HEK293 (cell line): ENCODE results near the gene DEFB123.

Source experiments
- CTCF ChIA-PET: fragments of 350-600 bp; formaldehyde crosslinking; extraction: SDS; loops from one replicate; lab custom pipeline; 2021; ENCODE audit warnings: antibody characterized with exemption; lab: Yijun Ruan, JAX
- POLR2A ChIA-PET: fragments of 300-600 bp; formaldehyde crosslinking; extraction: SDS; loops from one replicate; lab custom pipeline; 2020; ENCODE audit warnings: antibody characterized with exemption, inconsistent platforms; lab: Yijun Ruan, JAX
- H3K27ac ChIP-seq: fragments of 200-500 bp; sonication (Bioruptor generic); 2 replicates; pipeline ENCODE4 v1.5.1; 2014; ENCODE audit warnings: low read depth, low read length, control low read depth, inconsistent platforms; ENCODE audit errors: extremely low read depth
- H3K36me3 ChIP-seq, 2 experiments: fragments of 200-500 bp in 1 of 2; sonication (Bioruptor generic) in 1 of 2; 1 replicate in 1 of 2; 2 replicates in 1 of 2; pipeline ENCODE4 v1.5.1; 2014 to 2017; ENCODE audit warnings: inconsistent platforms in 2 of 2, low read length in 2 of 2; ENCODE audit not compliant: control insufficient read depth in 2 of 2, insufficient read depth in 1 of 2
- H3K4me1 ChIP-seq: fragments of 200-500 bp; sonication (Bioruptor generic); 2 replicates; pipeline ENCODE4 v1.5.1; 2014; ENCODE audit warnings: mild to moderate bottlenecking, low read length, inconsistent platforms; ENCODE audit not compliant: control insufficient read depth, insufficient read depth
- H3K4me3 ChIP-seq: 2 replicates; pipeline ENCODE4 v1.5.1; 2011; ENCODE audit warnings: low read depth, mild to moderate bottlenecking, control low read depth, low read length, moderate library complexity
- H3K9me3 ChIP-seq: fragments of 200-500 bp; sonication (Bioruptor generic); 2 replicates; pipeline ENCODE4 v1.5.1; 2014; ENCODE audit warnings: low read depth, low read length, inconsistent platforms; ENCODE audit not compliant: control insufficient read depth, insufficient read depth
- HOXD13 ChIP-seq: sonication (generic); formaldehyde crosslinking; IDR thresholded peaks from 2 replicates; pipeline ENCODE4 v1.8.0; 2022; ENCODE audit warnings: missing genetic modification reagents, borderline replicate concordance
- MZF1 ChIP-seq: fragments of 450-650 bp; formaldehyde crosslinking; IDR thresholded peaks from 2 replicates; pipeline ENCODE4 v1.5.1; 2017; ENCODE audit warnings: missing biosample characterization, missing genetic modification characterization, borderline replicate concordance
- PRDM4 ChIP-seq: fragments of 450-650 bp; formaldehyde crosslinking; IDR thresholded peaks from 2 replicates; pipeline ENCODE4 v1.5.1; 2017; ENCODE audit warnings: missing biosample characterization, missing genetic modification characterization
- SALL2 ChIP-seq: fragments of 450-650 bp; formaldehyde crosslinking; IDR thresholded peaks from 2 replicates; pipeline ENCODE4 v1.5.0; 2017; ENCODE audit warnings: missing biosample characterization, mild to moderate bottlenecking, missing genetic modification characterization, borderline replicate concordance
- SP3 ChIP-seq: fragments of 450-650 bp; formaldehyde crosslinking; IDR thresholded peaks from 2 replicates; pipeline ENCODE4 v1.5.1; 2016; ENCODE audit warnings: missing biosample characterization, missing genetic modification characterization
- ZBTB17 ChIP-seq: fragments of 450-650 bp; formaldehyde crosslinking; IDR thresholded peaks from 2 replicates; pipeline ENCODE4 v1.5.1; 2016; ENCODE audit warnings: missing biosample characterization, missing genetic modification characterization
- ZBTB8A ChIP-seq: fragments of 450-650 bp; formaldehyde crosslinking; IDR thresholded peaks from 2 replicates; pipeline ENCODE4 v1.5.1; 2016; ENCODE audit warnings: missing biosample characterization, missing genetic modification characterization
- ZIC2 ChIP-seq: fragments of 450-650 bp; formaldehyde crosslinking; IDR thresholded peaks from 2 replicates; pipeline ENCODE4 v1.5.1; 2016; ENCODE audit warnings: missing biosample characterization, missing genetic modification characterization
- ZNF138 ChIP-seq: fragments of 450-650 bp; formaldehyde crosslinking; IDR thresholded peaks from 2 replicates; pipeline ENCODE4 v1.5.1; 2016; ENCODE audit warnings: missing biosample characterization, missing genetic modification characterization, borderline replicate concordance
- ZNF211 ChIP-seq: fragments of 450-650 bp; formaldehyde crosslinking; IDR thresholded peaks from 2 replicates; pipeline ENCODE4 v1.5.1; 2016; ENCODE audit warnings: low read depth, missing biosample characterization, missing genetic modification characterization
- ZNF510 ChIP-seq: fragments of 450-650 bp; formaldehyde crosslinking; IDR thresholded peaks from 2 replicates; pipeline ENCODE4 v1.5.1; 2018; ENCODE audit warnings: mild to moderate bottlenecking, missing genetic modification characterization, missing biosample characterization; ENCODE audit not compliant: insufficient replicate concordance
- ZNF529 ChIP-seq: fragments of 450-650 bp; formaldehyde crosslinking; IDR thresholded peaks from 2 replicates; pipeline ENCODE4 v1.5.1; 2017; ENCODE audit warnings: missing genetic modification characterization, missing biosample characterization; ENCODE audit not compliant: insufficient replicate concordance
- ZNF610 ChIP-seq: fragments of 450-650 bp; formaldehyde crosslinking; IDR thresholded peaks from 2 replicates; pipeline ENCODE4 v1.5.1; 2016; ENCODE audit warnings: missing biosample characterization, missing genetic modification characterization, borderline replicate concordance
- ZNF658 ChIP-seq: fragments of 450-650 bp; formaldehyde crosslinking; IDR thresholded peaks from 2 replicates; pipeline ENCODE4; 2016; ENCODE audit warnings: missing biosample characterization, missing genetic modification characterization
- ZNF677 ChIP-seq: fragments of 450-650 bp; IDR thresholded peaks from 2 replicates; pipeline ENCODE4 v1.5.0; 2018; ENCODE audit warnings: missing biosample characterization, mild to moderate bottlenecking, missing genetic modification characterization, moderate library complexity
- TF ChIP-seq, protein P1 (sequence below): fragments of 450-650 bp; formaldehyde crosslinking; IDR thresholded peaks from 2 replicates; pipeline ENCODE4 v1.5.1; 2016; ENCODE audit warnings: missing biosample characterization, missing genetic modification characterization
- TF ChIP-seq, protein P2 (sequence below): fragments of 450-650 bp; formaldehyde crosslinking; IDR thresholded peaks from 2 replicates; pipeline ENCODE4 v1.5.1; 2016; ENCODE audit warnings: missing biosample characterization, missing genetic modification characterization

DEFB123 gene

DNA sequence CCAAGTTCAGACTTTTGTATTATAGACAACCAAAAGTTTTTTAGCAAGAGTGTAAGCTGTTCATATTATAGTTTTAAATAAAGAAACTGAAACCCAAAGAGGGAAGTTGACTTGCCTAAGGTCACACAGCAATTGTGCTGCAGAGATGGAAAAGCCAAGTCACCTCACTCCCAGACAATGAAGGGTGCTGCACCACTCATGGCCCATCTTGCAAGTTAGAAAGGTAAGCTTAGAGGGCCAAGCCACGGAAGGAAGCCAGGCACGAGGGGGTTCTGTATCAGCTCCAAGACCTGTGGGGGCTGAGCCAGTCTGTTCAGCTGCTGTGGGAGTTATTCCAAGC lies 33.6 kb downstream of the DEFB123 start (continued):
- TF ChIP-seq MZF1 (tag by site-specific recombination) (no peak), HOXD13 (CRISPR knock-in tag) (no peak), ZNF211 (tag by site-specific recombination) (no peak)

DNA sequence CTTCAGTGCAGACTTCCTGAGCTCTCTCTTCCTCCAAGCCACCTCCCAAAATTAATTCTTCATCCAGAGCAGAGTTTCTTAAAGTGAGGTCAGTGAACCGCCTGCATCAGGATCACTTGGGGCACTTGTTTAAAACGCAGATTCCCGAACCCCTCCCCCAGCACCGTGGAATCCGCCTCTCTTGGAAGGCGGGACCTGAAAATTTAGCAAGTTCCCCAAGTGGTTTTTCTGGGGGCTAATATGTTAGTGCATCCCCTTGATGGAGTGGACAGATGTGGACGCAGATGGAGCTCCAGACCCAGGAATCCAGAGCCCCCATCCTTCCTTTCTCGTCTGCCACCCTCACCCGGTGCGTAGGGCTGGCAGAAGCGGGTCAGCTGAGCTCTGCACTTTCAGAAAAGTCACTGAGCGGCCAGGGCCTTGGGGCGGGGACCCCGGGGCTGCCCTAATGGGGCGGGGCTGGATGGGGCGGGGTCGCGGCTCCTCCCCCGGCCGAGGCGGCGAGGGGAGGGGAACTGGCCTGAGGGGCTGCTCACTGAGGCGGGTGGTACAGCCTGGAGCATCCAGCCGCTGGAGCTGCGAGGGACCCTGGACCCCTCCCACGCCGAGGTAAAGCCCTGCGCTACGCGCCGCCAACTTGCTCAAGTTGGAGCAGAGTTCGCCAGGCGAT lies 34.5 kb downstream of the DEFB123 start, which contains the start of the genes DEFB124 and REM1:
DEFB124 (minus strand) TSS at position 370 of the 670 bp plus-strand sequence. CDS start 2,114 bp downstream, outside the sequence.
REM1 (plus strand) TSS at position 531 of the 670 bp plus-strand sequence. CDS start 1,158 bp downstream, outside the sequence.
- no peaks in the 10 kb centered on the region for H3K4me1 ChIP-seq
- H3K27ac ChIP-seq, result no peak within 1 kb of the TSS
- peak within 1 kb of the TSS; percentile 5 for H3K4me3 ChIP-seq
- no peaks in the 10 kb centered on the region for H3K9me3 ChIP-seq
- POLR2A ChIA-PET, result no interaction called here
- H3K36me3 ChIP-seq, result no peaks in the 10 kb centered on the region
- TF ChIP-seq ZNF658 (tag by site-specific recombination) (no peak), ZBTB8A (no peak), SALL2 (tag by site-specific recombination) (no peak), ZNF529 (no peak), ZNF138 (tag by site-specific recombination) (no peak), ZNF677 (tag by site-specific recombination) (no peak)
- TF ChIP-seq, protein P1, sequence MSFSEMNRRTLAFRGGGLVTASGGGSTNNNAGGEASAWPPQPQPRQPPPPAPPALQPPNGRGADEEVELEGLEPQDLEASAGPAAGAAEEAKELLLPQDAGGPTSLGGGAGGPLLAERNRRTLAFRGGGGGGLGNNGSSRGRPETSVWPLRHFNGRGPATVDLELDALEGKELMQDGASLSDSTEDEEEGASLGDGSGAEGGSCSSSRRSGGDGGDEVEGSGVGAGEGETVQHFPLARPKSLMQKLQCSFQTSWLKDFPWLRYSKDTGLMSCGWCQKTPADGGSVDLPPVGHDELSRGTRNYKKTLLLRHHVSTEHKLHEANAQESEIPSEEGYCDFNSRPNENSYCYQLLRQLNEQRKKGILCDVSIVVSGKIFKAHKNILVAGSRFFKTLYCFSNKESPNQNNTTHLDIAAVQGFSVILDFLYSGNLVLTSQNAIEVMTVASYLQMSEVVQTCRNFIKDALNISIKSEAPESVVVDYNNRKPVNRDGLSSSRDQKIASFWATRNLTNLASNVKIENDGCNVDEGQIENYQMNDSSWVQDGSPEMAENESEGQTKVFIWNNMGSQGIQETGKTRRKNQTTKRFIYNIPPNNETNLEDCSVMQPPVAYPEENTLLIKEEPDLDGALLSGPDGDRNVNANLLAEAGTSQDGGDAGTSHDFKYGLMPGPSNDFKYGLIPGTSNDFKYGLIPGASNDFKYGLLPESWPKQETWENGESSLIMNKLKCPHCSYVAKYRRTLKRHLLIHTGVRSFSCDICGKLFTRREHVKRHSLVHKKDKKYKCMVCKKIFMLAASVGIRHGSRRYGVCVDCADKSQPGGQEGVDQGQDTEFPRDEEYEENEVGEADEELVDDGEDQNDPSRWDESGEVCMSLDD, result no peak
- CTCF ChIA-PET, result interaction anchor here (0.7 to 1.2 kb wide), 3 partner anchors 11 to 158 kb away, joined by 3 to 5 read pairs (median 3); no protein-coding TSS in a partner anchor

DNA sequence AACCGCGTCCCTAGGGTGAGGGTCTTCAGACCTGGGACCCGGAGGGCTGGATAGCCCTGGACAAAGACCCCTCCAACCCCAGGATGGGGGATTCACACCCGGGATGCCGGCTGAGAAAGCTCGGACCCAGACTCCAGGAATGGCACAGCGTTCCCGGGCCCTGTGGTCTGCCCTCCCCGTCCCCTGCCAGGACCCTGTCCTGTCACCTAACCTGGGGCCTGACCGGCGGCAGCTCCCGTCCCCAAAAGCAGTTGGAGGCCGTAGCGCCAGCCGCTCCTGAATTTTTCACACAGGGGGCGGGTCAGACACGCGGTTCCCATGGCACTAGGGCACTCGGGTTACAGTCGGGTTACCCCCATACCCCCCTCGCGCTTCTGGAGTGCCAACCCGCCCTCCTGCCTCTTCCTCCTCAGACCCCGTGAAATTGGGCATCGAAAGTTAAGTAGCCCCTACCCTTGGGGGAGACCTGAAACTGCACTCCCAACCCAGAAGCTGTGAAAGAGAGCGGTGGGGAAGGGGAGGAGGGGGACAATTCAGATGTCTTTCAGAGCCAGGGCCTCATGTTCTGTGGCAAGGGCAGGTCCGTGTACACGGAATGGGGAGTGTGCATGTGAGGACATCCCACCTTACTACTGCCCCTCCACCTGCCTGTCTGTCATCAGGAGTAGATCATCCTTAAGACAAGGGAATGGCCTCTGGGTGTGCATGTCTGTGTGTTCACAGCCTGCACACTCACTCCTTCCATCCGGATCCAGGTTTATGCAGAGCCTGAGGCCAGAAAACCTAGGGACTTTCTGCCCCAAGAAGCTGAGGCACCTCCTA lies 35.3 kb downstream of the DEFB123 start:
- ChIA-PET CTCF (interaction anchor here (0.6 to 1.2 kb wide), 3 partner anchors 12 to 159 kb away, joined by 3 to 4 read pairs (median 3); partner anchors contain the start of gene HM13), POLR2A (no interaction called here)
- H3K4me1 ChIP-seq, result no peaks in the 10 kb centered on the region
- no peaks in the 10 kb centered on the region for H3K36me3 ChIP-seq
- H3K27ac ChIP-seq, result no peak overlapping the region
- TF ChIP-seq ZNF610 (tag by site-specific recombination), result no peak
- TF ChIP-seq PRDM4 (tag by site-specific recombination), result 0 out of 2 replicates have a peak, but pooled peaks have one; percentile 30
- 0 out of 2 replicates have a peak overlapping the region, but pooled peaks have one; percentile 5 for H3K4me3 ChIP-seq
- H3K9me3 ChIP-seq, result no peaks in the 10 kb centered on the region

- Histone ChIP-seq H3K9me3 (no peaks in the 10 kb centered on the region), H3K4me3 (no peak overlapping the region)
- CTCF ChIA-PET, result no interaction called here
- TF ChIP-seq ZIC2 (no peak), ZBTB17 (tag by site-specific recombination) (no peak), ZNF510 (tag by site-specific recombination) (no peak), SP3 (tag by site-specific recombination) (no peak)
- TF ChIP-seq, protein P2, sequence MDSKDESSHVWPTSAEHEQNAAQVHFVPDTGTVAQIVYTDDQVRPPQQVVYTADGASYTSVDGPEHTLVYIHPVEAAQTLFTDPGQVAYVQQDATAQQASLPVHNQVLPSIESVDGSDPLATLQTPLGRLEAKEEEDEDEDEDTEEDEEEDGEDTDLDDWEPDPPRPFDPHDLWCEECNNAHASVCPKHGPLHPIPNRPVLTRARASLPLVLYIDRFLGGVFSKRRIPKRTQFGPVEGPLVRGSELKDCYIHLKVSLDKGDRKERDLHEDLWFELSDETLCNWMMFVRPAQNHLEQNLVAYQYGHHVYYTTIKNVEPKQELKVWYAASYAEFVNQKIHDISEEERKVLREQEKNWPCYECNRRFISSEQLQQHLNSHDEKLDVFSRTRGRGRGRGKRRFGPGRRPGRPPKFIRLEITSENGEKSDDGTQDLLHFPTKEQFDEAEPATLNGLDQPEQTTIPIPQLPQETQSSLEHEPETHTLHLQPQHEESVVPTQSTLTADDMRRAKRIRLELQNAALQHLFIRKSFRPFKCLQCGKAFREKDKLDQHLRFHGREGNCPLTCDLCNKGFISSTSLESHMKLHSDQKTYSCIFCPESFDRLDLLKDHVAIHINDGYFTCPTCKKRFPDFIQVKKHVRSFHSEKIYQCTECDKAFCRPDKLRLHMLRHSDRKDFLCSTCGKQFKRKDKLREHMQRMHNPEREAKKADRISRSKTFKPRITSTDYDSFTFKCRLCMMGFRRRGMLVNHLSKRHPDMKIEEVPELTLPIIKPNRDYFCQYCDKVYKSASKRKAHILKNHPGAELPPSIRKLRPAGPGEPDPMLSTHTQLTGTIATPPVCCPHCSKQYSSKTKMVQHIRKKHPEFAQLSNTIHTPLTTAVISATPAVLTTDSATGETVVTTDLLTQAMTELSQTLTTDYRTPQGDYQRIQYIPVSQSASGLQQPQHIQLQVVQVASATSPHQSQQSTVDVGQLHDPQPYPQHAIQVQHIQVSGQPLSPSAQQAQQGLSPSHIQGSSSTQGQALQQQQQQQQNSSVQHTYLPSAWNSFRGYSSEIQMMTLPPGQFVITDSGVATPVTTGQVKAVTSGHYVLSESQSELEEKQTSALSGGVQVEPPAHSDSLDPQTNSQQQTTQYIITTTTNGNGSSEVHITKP (tag by site-specific recombination), result 0 out of 2 replicates have a peak, but pooled peaks have one; percentile 28
These were observed 35.8 kb downstream of the DEFB123 start for GRCh38 chr20:31476294-31476585.

More at GRCh38 chr20:31476294-31476585, 35.8 kb downstream of the DEFB123 start:
- H3K4me1 ChIP-seq, result no peaks in the 10 kb centered on the region
- no peak overlapping the region for H3K27ac ChIP-seq
- POLR2A ChIA-PET, result no interaction called here
- no peaks in the 10 kb centered on the region for H3K36me3 ChIP-seq
